ENCODE results near the gene ALDOC.
"Not testable (repeated sequence)": the region's sequence is repeated elsewhere in the genome, so short reads cannot be mapped to it uniquely, and the experiment has no call there.

ALDOC gene

DNA sequence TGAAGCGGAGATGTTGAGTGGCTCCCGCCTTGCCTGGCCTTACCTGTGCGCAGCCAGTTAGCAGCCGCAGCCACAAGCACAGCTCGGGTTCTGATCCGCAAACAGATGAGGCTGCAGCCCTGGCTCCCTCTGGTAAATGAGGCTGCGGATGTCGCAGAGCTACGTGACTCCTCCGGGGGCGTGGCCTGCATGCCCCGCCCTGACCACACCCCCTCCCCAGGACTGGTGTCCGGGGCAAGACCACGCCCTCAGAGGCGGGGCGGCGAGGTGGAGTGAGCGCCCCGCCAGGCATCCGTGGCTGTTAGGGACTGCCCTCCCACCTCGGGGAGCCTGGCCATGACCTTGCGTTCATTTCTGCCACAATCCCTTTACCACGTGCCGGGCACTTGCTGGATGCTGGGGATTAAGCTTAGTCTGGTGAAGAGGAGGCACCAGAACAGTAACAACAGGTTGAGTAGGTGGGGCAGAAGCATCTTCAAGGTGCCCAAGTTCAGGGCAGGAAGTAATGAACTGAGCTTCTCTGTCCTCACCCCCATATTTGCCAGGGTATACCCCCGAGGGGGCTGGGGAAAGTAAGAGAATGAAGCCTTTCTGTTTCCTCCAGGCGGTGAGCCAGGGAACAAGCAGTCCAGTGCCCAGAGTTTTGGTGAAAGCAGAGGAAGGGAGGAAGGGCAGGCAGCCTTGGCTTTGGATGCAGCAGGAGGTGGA lies at the start of gene ALDOC:
Gene ALDOC, minus strand, starts transcription at position 138 of the 708 bp plus-strand sequence. CDS start 1,363 bp downstream, outside the sequence.
- in situ Hi-C loops (cut with HindIII; ENCODE audit: low sequenced_read_pairs) = no loop called here

DNA sequence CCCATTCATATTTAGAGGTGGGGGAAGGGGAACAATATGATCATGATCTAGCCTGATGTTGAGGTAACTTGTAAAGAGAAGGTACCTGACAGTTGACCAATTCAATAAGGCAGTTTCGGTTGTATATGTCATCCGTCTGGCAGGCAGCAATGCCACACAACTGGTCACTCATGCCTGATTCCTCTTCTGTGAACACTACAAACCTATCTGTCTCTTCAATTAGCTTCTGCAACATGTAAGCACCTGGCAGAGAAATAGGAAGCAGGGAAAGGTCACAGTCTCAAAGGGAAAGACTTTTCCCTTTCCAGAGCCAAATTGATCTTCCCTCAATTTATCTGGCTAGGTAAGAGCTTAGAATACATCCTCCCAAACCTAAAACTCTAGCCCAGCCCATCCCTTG lies 47.5 kb upstream of the ALDOC start:
- in situ Hi-C loops (cut with HindIII; ENCODE audit: low sequenced_read_pairs) = no loop called here

DNA sequence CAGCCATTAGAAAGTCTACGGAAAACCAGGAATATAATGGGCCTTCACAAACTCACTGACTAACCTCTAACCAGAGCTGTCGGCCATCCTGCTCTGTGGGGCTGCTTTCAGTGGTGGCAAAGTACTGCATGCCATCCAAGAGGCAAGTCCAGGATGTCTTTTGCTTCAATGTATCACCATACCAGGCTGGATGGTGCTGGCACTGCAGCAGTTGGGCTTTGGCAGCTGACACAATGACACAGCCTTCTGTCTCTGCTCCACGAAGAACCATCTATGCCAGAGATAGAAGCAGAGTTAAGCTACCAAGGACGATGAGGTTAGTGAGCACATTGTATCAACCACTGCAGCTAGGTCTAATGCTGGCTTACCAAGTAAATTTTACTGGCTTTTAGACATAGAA lies 47.0 kb upstream of the ALDOC start:
- in situ Hi-C loops (cut with HindIII; ENCODE audit: low sequenced_read_pairs) = no loop called here

DNA sequence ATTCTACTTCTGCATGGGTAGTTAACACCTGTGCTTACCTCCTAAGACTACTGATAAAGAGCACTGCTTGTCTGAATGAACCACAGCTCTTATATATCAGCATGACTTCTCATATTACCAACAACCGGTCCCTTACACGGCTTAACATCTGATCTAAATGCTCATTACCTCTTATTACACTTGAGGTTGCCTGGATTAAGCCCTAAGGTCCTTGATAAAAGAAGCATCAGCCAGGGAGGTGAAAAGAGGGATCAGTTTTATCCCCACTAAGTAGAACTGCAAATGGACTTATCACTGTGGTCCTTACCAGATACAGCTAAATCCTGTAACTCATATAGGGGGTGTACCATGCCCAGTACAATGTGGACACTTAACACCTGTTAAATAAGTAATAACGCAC lies 45.5 kb upstream of the ALDOC start:
- in situ Hi-C loops (cut with HindIII; ENCODE audit: low sequenced_read_pairs) = no loop called here

DNA sequence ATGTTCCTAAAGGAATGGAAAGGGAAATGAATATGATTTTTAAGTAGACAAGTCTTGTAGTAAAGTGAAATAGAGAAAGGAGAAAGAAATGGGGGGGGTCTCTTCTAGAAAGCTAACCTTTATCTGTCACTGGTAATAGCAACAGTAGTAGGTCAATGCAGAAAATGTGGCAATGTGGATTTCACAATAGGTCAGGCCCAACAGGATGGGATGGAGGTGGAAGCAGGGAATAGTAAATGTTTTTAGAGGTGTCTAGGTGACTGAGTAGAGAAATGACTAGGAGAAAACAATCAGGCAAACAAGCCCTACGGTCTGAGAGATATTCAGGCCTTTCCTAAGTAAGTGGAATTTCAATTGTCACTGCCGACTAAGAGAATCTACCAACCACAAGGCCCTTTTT lies 43.3 kb upstream of the ALDOC start:
- in situ Hi-C loops (cut with HindIII; ENCODE audit: low sequenced_read_pairs) = no loop called here

DNA sequence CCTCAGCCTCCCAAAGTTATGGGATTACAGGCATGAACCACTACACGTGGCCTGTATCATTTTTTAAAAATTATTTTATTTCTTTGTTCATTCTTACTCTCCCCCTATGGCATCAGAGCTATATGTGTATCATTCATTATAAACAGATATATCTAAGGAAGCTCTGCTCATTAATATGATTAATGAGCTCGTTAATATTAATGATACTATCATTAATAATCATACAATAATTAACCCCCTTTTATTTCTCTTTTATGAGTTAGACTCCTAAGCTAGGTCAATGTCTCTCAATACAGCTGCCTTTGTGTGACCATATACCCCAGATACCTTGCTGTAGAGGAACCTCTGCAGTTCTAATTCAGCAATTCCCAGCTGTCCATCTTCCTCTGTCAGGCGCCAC lies 41.8 kb upstream of the ALDOC start:
- in situ Hi-C loops (cut with HindIII; ENCODE audit: low sequenced_read_pairs) = no loop called here

DNA sequence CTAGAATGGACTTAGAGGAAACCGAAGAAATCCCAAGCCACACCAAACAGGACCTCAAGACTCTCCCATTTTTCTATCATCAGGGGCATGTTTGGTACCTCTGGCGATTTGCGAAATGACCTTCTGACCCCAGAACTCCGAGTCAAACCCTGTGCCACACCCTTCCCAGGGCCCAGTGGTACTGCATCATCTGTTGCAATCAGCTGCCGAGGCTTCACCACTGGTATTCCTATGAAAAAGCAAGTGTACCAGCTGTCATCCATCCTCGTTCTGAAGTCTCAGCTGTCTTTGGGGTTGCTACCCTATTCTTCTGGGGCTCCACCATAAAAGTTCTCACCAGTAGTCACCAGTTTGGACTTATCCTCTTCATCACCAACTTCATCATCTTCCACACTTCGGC lies 39.6 kb upstream of the ALDOC start:
- in situ Hi-C loops (cut with HindIII; ENCODE audit: low sequenced_read_pairs) = no loop called here

DNA sequence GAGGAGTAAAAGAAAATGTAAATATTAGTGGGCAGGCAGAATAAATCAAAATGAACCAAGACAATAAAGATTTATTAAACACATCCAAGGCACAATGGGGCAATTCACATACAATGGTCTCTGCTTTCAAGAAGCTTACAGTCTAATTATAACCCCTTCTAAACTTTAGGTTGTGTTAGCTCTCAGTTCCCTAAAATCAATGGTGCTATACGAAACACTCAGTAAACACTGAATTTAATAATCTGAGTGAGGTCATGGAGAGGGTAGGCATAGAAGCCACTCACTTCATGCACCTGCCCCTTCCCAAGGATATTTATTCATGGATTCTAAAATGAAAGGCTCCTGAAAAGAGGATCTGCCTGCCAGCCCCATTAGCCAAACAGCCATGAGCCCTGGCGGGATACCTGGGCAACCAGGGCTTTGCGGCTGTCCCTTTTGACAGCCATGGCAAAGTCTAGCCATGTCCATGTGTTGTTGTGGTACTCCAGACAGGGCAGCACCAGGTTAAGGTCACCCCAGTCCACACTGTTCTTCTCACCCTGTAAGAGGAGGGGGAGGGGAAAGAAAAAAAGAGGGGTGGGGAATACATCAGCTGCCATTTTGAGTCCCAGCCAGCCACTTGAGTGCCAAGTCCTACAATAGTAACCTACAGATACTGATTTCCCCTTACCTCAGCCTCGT lies 38.7 kb upstream of the ALDOC start:
- in situ Hi-C loops (cut with HindIII; ENCODE audit: low sequenced_read_pairs) = no loop called here

DNA sequence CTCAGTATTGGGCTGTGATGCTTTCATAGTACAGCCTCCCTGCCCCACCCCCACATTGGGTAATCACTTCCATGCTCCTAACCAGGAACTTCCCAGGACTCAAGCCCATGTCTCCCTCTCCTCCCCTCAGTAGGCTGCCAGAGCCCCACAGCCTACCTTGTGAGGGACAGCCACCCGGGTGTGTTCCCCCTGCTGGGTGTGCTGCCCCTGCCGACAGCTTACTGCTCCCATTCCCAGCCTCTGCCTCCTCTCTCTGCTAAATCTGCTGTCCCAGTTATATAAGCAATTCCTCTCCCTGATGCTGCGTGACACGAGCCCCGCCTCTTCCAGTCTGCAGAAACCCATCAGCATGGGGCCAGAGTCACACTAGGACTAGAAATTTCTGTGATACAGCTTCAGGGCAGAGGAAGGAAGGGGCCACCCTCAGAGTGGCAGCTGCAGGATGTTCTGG lies 37.3 kb upstream of the ALDOC start, which contains the start of gene RSKR:
Gene RSKR, minus strand, starts transcription at position 255 of the 451 bp plus-strand sequence. Its CDS starts 24 bp downstream, at position 231.
- in situ Hi-C loops (cut with HindIII; ENCODE audit: low sequenced_read_pairs) = no loop called here

DNA sequence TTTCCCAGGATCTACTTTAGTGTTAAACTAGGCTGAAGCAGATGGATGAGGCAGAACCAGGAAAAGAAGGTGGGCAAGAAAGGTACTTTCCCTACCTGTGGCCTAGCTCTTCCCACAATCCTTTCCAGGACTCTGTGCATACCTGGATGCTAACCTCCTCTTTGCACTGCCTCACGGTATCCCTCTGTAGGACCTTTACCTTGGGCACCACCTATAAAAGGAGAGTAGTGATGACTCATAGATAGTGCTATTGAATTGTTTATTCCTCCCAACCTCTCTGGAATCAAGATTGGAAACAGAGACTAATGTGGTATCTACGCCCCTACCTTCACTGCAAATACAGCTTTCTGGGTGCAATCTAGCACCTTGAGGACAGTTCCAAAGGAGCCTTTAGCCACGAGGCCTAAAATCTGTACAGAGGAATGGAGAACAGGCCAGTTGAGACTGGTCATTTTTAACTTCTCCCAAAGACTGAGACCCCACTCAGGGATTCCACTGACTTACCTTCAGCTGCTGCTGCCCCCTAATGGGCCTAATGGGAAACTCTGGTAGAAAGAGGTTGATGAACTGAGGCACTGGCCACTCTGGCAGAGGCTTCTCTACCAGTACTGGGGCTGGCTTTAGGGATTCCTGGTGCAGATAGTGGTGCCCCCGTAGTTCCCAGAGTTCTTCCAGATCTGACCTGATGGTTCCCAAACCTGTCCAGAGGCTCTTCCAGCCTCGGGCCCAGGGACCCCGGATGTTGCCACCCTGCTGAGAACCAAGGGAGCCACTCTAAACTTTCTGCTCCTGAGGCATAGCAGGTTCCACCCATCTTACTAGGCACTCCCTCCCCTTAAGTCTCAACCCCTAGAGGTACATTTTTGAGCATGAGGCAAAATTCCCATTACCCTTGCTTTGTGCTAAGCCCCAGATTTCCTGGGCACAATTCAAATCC lies 36.5 kb upstream of the ALDOC start:
- in situ Hi-C loops (cut with HindIII; ENCODE audit: low sequenced_read_pairs) = no loop called here

DNA sequence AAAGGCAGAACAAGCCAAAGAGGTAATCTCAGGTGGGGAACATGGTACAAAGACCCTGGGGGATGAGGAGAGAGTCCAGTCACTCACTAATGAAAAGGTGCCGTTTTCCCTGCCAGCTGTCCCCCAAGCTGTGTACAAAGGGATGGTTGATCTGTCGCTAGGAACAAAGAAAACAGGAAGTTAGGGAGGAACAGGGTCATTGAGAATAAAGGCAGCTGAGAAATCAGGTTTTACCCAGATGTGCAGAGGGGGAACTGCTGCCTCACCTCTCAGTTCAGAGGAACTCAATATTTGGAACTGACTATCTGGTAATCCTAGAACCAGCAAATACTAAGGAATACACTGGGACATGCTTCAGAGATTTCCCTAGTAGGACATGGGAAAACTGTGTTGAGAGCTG lies 35.8 kb upstream of the ALDOC start:
- in situ Hi-C loops (cut with HindIII; ENCODE audit: low sequenced_read_pairs) = no loop called here

DNA sequence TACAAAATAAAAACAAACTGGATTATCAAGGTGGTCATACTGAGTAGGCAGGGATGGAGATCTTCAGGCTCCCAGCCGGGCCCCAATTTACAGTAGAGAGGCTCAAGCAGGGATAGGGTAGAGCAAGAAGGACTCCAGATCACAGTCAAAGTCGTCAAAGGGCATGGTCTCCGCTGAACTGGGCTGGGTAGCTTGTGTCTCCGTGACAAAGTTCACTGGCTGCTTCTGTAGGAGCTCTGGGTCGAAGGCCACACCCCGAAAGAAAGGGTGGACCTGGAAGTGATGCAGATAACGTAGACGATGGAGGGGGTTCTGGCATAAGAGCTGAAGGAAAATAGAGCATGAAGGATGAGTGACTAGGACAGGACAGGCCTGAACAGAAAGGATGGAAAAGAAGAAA lies 33.7 kb upstream of the ALDOC start:
- in situ Hi-C loops (cut with HindIII; ENCODE audit: low sequenced_read_pairs) = no loop called here

DNA sequence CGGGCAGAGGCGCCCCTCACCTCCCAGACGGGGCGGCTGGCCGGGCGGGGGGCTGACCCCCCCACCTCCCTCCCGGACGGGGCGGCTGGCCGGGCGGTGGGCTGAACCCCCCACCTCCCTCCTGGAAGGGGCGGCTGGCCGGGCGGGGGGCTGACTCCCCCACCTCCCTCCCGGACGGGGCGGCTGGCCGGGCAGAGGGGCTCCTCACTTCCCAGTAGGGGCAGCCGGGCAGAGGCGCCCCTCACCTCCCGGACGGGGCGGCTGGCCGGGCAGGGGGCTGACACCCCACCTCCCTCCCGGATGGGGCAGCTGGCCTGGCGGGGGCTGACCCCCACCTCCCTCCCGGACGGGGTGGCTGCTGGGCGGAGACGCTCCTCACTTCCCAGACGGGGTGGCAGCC lies 27.3 kb upstream of the ALDOC start:
- in situ Hi-C loops (cut with HindIII; ENCODE audit: low sequenced_read_pairs) = not testable (repeated sequence)

DNA sequence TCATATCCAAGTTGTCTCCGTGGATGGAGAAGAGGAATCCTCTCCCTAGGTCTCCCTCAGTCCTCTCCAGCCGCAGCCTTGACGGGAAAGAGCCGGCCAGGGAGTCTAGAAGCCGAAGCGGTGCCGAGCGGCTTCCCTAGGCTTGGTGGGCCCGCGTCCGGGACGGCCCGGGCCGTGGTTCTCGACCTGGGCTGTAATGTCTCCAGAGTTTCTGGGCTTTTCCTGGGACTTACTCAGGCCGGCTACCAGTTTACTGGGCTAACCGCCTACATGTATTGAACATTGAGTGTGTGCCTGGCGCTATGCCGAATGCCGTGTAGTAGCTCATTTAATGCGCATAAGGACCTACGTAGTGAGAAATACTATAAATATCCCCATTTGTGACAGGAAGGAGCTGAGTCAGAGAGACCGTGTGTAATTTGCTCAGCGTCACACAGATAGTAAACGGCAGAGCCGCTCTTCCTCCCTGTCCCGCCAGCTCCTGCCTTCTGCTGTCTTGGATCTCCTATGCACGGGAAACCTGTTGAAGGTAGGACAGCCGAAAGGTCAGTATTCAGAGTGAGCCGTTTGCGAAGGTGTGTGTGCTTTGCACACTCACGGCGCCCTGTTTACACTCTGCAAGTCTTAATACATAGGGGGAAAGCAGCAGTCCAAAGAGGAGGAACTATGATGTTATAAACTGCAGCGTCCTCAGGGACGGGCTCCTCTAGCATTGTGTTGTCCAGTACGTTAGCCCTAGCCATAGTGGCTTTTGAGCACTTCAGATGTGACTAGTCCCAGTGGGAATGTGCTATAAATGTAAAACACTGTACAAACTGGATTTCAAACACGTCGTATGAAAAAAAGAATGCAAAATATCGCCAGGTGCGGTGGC lies 22.9 kb upstream of the ALDOC start:
- in situ Hi-C loops (cut with HindIII; ENCODE audit: low sequenced_read_pairs) = no loop called here

DNA sequence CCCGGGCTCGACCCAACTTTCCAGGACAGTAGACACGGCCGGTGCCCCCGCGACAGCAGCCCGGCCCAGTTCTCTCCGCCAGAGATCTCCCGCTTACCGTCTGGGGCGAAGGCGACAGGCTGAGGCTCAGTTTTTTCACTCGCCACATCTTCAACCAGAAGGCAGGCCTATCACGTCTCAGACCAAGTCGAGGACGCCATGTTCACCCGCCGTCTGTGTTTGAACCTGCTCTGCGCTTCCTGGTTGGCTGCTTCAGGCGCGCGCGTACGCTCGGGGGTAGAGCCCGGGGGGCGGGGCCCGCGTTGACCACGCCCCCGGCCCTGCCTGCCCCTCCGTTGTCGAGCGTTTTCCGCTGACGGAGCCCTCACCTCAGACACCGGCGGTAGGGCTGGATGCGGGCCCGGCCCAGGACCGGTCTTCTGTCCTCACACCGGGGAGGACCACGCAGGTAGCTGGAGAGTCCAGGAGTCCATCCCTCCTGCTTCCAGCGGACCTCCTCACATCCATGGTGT lies 22.2 kb upstream of the ALDOC start, which contains the start of gene SPAG5:
Gene SPAG5, minus strand, starts transcription at position 227 of the 512 bp plus-strand sequence. Its CDS starts 79 bp downstream, at position 148.
- in situ Hi-C loops (cut with HindIII; ENCODE audit: low sequenced_read_pairs) = no loop called here

DNA sequence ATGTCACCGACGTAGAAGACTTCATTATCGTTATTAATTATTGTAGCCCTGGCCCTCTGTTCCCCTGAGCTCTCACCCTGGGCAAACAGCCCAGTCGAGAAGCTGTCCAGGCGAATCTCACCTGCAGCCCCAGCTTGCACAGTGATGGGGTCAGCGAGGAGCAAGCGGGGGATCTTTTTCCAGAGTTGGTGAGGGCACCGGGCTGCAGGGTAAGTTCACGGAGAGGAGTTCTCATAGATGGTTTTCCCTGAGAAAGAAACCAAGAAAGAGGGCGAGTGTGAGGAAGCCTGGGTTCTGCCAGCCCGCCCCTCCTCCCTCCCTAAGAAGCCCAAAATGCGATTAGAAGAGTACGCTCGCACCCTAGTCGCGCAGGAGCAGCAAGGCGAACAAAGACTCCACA lies 21.7 kb upstream of the ALDOC start:
- in situ Hi-C loops (cut with HindIII; ENCODE audit: low sequenced_read_pairs) = no loop called here

DNA sequence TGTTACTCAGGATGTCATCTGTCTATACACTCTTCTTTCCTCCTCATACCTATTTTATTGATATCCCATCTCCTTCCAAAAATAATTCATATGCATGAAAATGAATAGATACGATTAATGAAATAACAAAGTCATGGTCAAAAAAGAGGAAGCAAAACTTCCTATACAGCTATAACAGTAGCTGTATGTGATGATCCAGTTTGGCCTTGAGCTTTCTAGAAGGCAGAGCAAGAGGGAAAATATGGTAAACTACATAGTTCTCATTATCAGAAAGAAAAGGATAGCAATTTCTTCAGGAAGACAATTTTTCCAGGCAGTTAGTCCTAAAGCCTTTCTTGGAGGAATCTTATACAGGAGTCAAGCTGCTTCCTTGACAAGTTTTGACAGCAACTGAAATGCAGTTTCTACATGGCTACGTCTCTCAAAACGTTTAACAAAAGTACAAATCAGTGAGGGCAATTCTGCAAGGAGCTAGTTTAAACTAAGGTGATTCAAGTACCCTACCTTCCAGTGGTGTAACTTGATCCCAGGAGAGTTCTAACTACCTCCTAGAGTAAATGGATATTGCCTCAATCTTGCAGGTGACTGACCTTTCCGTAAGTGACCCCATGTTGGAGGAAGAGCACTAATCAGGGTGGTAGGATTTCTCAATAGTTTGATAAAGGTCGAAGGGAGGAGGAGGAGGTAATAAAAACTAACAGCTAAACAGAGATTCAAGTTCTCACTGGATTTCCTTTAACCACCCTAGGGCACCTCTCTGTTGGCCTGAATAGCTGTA lies 21.1 kb upstream of the ALDOC start:
- in situ Hi-C loops (cut with HindIII; ENCODE audit: low sequenced_read_pairs) = no loop called here

DNA sequence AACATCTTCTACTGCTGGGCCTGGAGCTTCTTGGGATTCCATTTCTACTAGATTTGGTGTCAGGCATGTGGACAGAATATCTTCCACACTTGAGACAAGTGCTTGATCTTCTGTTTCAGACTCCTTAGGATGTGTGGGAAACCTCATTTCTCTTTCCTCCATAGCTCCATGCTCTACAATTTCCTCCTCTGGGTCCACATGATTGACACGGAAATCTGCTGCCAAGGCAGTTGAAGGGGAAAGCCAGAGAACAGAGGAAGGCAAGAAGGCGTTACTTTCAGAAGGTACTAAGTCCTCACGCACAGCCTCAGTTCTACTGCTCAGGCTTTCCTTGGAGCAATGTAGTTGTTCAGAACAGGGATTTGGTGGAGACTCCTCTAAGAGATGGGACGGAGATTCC lies 15.6 kb upstream of the ALDOC start:
- in situ Hi-C loops (cut with HindIII; ENCODE audit: low sequenced_read_pairs) = loop anchor here (5.0 kb wide), 1 partner anchor 80 kb away; no protein-coding TSS in a partner anchor

DNA sequence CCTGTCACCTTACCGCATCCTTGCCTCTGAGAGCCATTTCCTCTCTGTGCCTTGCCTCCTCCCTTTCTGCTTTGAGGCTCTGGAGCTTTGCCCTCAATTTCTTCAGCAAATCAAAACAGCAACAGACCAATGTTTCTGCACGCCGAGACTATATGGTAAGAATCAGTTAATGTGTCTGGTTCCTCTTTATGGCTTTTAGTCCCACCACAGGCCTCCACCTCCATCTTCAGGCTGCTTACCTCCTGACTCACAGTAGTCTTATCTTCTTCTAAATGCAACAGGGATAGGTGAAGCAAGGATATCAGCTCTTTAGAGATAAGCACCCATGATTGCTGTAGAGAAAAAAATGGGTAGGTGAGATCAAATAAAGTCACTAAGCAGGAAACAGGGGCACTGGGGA lies 9.2 kb upstream of the ALDOC start:
- in situ Hi-C loops (cut with HindIII; ENCODE audit: low sequenced_read_pairs) = no loop called here

All from endothelial cell of hepatic sinusoid (primary cell).